H1 (cell line): Measurements from ENCODE around the gene TCP11. TPM values are rescaled to one million over a fixed set of nuclear protein-coding genes. Genes with fewer than 3 reads are reported as not detected.

ENCODE experiments used
- CTCF ChIA-PET: fragments of 300-600 bp; sonication (Branson Sonifier 250); formaldehyde crosslinking; loops from one replicate; lab custom pipeline; 2021; ENCODE audit not compliant: partially characterized antibody; lab: Charles Lee
- POLR2A ChIA-PET: fragments of 300-600 bp; sonication (Branson Sonifier 250); formaldehyde crosslinking; loops from one replicate; lab custom pipeline; 2021; ENCODE audit warnings: inconsistent platforms; ENCODE audit not compliant: partially characterized antibody; lab: Charles Lee
- DNase-seq, 2 experiments: peaks; one replicate each; pipeline versions ENCODE4 v3.0.0 to v3.0.0-alpha.2; 2010 to 2022; ENCODE audit warnings: low spot score in 2 of 2, low read depth in 1 of 2, mixed read lengths in 1 of 2
- FAIRE-seq: peaks from 2 replicates; lab custom pipeline; 2011; peaks lifted over from hg19 to GRCh38; lab: Jason Lieb, UNC
- H2AFZ ChIP-seq: 2 replicates; pipeline ENCODE4 v1.8.1; 2012; ENCODE audit warnings: low read length, inconsistent platforms
- H2AK5ac ChIP-seq: 2 replicates; pipeline ENCODE4 v1.6.1; 2013; ENCODE audit warnings: low read depth, low read length
- H2BK120ac ChIP-seq: replicated peaks from 2 replicates; pipeline ENCODE3; 2013; ENCODE audit warnings: low read depth, low read length, inconsistent platforms
- H2BK12ac ChIP-seq: 2 replicates; pipeline ENCODE4 v1.6.1; 2013; ENCODE audit warnings: low read depth, low read length
- H2BK15ac ChIP-seq: 2 replicates; pipeline ENCODE4 v1.6.1; 2013; ENCODE audit warnings: low read length
- H2BK20ac ChIP-seq: 2 replicates; pipeline ENCODE4 v1.6.1; 2013; ENCODE audit warnings: low read length
- H2BK5ac ChIP-seq: 2 replicates; pipeline ENCODE4 v1.6.1; 2013; ENCODE audit warnings: low read depth, low read length
- H3K14ac ChIP-seq: 2 replicates; pipeline ENCODE4 v1.6.1; 2013; ENCODE audit warnings: inconsistent platforms; ENCODE audit not compliant: insufficient read length
- H3K18ac ChIP-seq: 2 replicates; pipeline ENCODE4 v1.6.1; 2013; ENCODE audit warnings: low read length; ENCODE audit errors: extremely low read depth
- H3K23ac ChIP-seq: 2 replicates; pipeline ENCODE4 v1.6.1; 2013; ENCODE audit warnings: inconsistent platforms; ENCODE audit not compliant: insufficient read length
- H3K23me2 ChIP-seq: 2 replicates; pipeline ENCODE4 v1.6.1; 2013; ENCODE audit warnings: low read depth, low read length
- H3K27ac ChIP-seq: 2 replicates; pipeline ENCODE4 v1.6.1; 2011; ENCODE audit warnings: low read depth, low read length, inconsistent platforms
- H3K27me3 ChIP-seq, 4 experiments: replicated peaks in 1 of 4; 1 replicate in 1 of 4; 2 replicates in 3 of 4; pipeline versions ENCODE4 v1.6.1 to v1.8.1; 2011 to 2013; ENCODE audit warnings: low read length in 3 of 4, mild to moderate bottlenecking in 3 of 4, inconsistent platforms in 2 of 4, mixed read lengths in 2 of 4, moderate library complexity in 1 of 4; ENCODE audit not compliant: control insufficient read depth in 3 of 4, insufficient read depth in 3 of 4; ENCODE audit errors: extremely low read depth in 1 of 4
- H3K36me3 ChIP-seq, 4 experiments: 2 replicates each; pipeline versions ENCODE4 v1.6.1 to v1.8.1; 2011 to 2013; ENCODE audit warnings: mild to moderate bottlenecking in 4 of 4, low read length in 3 of 4, moderate library complexity in 2 of 4, control low read depth in 1 of 4, inconsistent platforms in 1 of 4; ENCODE audit not compliant: insufficient read depth in 4 of 4, control insufficient read depth in 2 of 4
- H3K4ac ChIP-seq: replicated peaks from 2 replicates; pipeline ENCODE3; 2013; ENCODE audit warnings: low read length, low read depth, mixed read lengths, inconsistent platforms; ENCODE audit not compliant: insufficient read length
- H3K4me1 ChIP-seq, 4 experiments: replicated peaks in 1 of 4; 1 replicate in 1 of 4; 2 replicates in 3 of 4; pipeline versions ENCODE4 v1.6.1 to v1.8.1; 2011 to 2013; ENCODE audit warnings: low read length in 3 of 4, inconsistent platforms in 2 of 4, mixed read lengths in 1 of 4; ENCODE audit not compliant: insufficient read depth in 4 of 4, control insufficient read depth in 3 of 4
- H3K4me2 ChIP-seq, 2 experiments: 2 replicates each; pipeline versions ENCODE4 v1.6.1 to v1.8.1; 2011 to 2013; ENCODE audit warnings: low read depth in 2 of 2, low read length in 2 of 2, control low read depth in 1 of 2, inconsistent platforms in 1 of 2, mild to moderate bottlenecking in 1 of 2; ENCODE audit not compliant: insufficient read depth in 1 of 2
- H3K4me3 ChIP-seq, 4 experiments: fragments of 200-600, 300-600 bp in 1 of 4; sonication (generic), shearing (Covaris generic), sonication (Bioruptor Twin) in 1 of 4; 2 replicates each; pipeline versions ENCODE4 v1.5.1 to v1.8.1; 2011 to 2016; ENCODE audit warnings: low read length in 4 of 4, low read depth in 3 of 4, control low read depth in 2 of 4, inconsistent platforms in 2 of 4, mild to moderate bottlenecking in 2 of 4, mixed read lengths in 1 of 4, moderate library complexity in 1 of 4; ENCODE audit not compliant: insufficient read depth in 2 of 4; ENCODE audit errors: extremely low read depth in 1 of 4
- H3K56ac ChIP-seq: replicated peaks from 2 replicates; pipeline ENCODE3; 2013; ENCODE audit warnings: low read depth, mild to moderate bottlenecking, mixed read lengths, low read length, inconsistent platforms; ENCODE audit not compliant: insufficient read length
- H3K79me1 ChIP-seq: 2 replicates; pipeline ENCODE4 v1.6.1; 2013; ENCODE audit warnings: low read depth, low read length, control low read depth
- H3K79me2 ChIP-seq, 2 experiments: 2 replicates each; pipeline versions ENCODE4 v1.6.1 to v1.8.1; 2012 to 2013; ENCODE audit warnings: low read length in 2 of 2, mild to moderate bottlenecking in 2 of 2, inconsistent platforms in 1 of 2; ENCODE audit not compliant: insufficient read depth in 2 of 2, control insufficient read depth in 1 of 2
- H3K9ac ChIP-seq, 4 experiments: replicated peaks in 1 of 4; 1 replicate in 1 of 4; 2 replicates in 3 of 4; pipeline versions ENCODE4 v1.6.1 to v1.8.1; 2011 to 2013; ENCODE audit warnings: low read depth in 3 of 4, low read length in 3 of 4, control low read depth in 2 of 4, mild to moderate bottlenecking in 2 of 4, moderate library complexity in 2 of 4, inconsistent platforms in 1 of 4; ENCODE audit errors: extremely low read depth in 1 of 4
- H3K9me3 ChIP-seq, 2 experiments: 2 replicates each; pipeline versions ENCODE4 v1.6.1 to v1.8.1; 2012 to 2013; ENCODE audit warnings: mild to moderate bottlenecking in 2 of 2, moderate library complexity in 2 of 2, control low read depth in 1 of 2, inconsistent platforms in 1 of 2, low read depth in 1 of 2, low read length in 1 of 2, mixed read lengths in 1 of 2; ENCODE audit not compliant: insufficient read depth in 2 of 2
- H4K20me1 ChIP-seq, 2 experiments: replicated peaks in 1 of 2; 2 replicates each; pipeline versions ENCODE3 to v1.8.1; 2011 to 2013; ENCODE audit warnings: inconsistent platforms in 2 of 2, low read length in 2 of 2, mild to moderate bottlenecking in 1 of 2; ENCODE audit not compliant: insufficient read depth in 2 of 2, control insufficient read depth in 1 of 2
- H4K5ac ChIP-seq: 2 replicates; pipeline ENCODE4 v1.6.1; 2013; ENCODE audit warnings: low read length, low read depth, mixed read lengths, inconsistent platforms; ENCODE audit not compliant: insufficient read length
- H4K8ac ChIP-seq: 2 replicates; pipeline ENCODE4 v1.8.0; 2013; ENCODE audit warnings: mild to moderate bottlenecking, moderate library complexity, low read length, inconsistent platforms; ENCODE audit not compliant: insufficient read depth; ENCODE audit errors: extremely low read depth
- H4K91ac ChIP-seq: replicated peaks from 2 replicates; pipeline ENCODE3; 2013; ENCODE audit warnings: low read length, mixed read lengths, inconsistent platforms; ENCODE audit not compliant: insufficient read length
- MAX ChIP-seq: IDR thresholded peaks from 2 replicates; pipeline ENCODE4 v1.6.1; 2012; ENCODE audit warnings: inconsistent platforms
- RFX5 ChIP-seq: IDR thresholded peaks from 2 replicates; pipeline ENCODE4 v1.6.1; 2011; ENCODE audit warnings: low read depth, low read length, improper control_type of control experiment, borderline replicate concordance
- WGBS, 2 experiments: shearing (Covaris generic) in 1 of 2; methylation state at CpG; one replicate each; pipeline versions ENCODE4 v1.1.6 to v1.1.7; 2013 to 2015; ENCODE audit warnings: low lambda C conversion rate in 2 of 2, mixed read lengths in 2 of 2, inconsistent platforms in 1 of 2, low coverage in 1 of 2, missing lambda C conversion rate in 1 of 2; ENCODE audit not compliant: insufficient replicate concordance in 2 of 2, insufficient coverage in 1 of 2, insufficient read length in 1 of 2; ENCODE audit errors: extremely low coverage in 1 of 2, missing lambda C conversion rate in 1 of 2; 5-methylcytosine and 5-hydroxymethylcytosine counted together
- polyA plus RNA-seq, 7 experiments: library from polyadenylated mRNA; depleted of rRNA in 3 of 7; stranded (reverse) in 5 of 7; unstranded in 2 of 7; fragments of >200 nt in 5 of 7; fragments of 200-250 nt in 2 of 7; gene quantifications; 1 replicate in 5 of 7; 2 replicates in 1 of 7; 4 replicates in 1 of 7; pipeline versions ENCODE4 v1.2.1 to v1.2.3, GENCODE V29; 2011 to 2013; ENCODE audit warnings: missing spikeins in 2 of 7, mixed read lengths in 2 of 7
- total RNA-seq: library from RNA; stranded (reverse); fragmentation: NEBNext Ultra II Directional; extraction: Animal tissue kit (Norgen Biotek cat#: 25700); gene quantifications from 2 replicates; pipeline ENCODE4 v1.2.1, GENCODE V29; 2021

The TCP11 gene
- total and polyA plus RNA-seq, 2 of the 8 experiments (the other 6 are each of a cell fraction or from before 2014, with no cell fraction given): 0.11 TPM; not detected in 1

GRCh38 chr6:35154262-35154661, 13.1 kb upstream of the TCP11 start:
- H3K9ac ChIP-seq: no peak overlapping the region
- POLR2A ChIA-PET: no interaction called here
- WGBS, 2 experiments: 98% methylated on average over 2 of the region's 2 CpGs; no CpG with 5 or more reads in 1 of the 2 experiments
- TF ChIP-seq MAX: no peak
- TF ChIP-seq RFX5: no peak

More at GRCh38 chr6:35154262-35154661, 13.1 kb upstream of the TCP11 start:
- Histone ChIP-seq H2BK120ac (no peak overlapping the region), H3K18ac (no peak overlapping the region), H2BK20ac (no peak overlapping the region), H3K4me3 (no peak overlapping the region), H3K27ac (no peak overlapping the region), H4K8ac (no peak overlapping the region), H2AK5ac (no peak overlapping the region), H3K79me2 (no peaks in the 10 kb centered on the region), H3K23me2 (no peaks in the 10 kb centered on the region), H3K9me3 (no peaks in the 10 kb centered on the region), H3K23ac (no peak overlapping the region), H4K20me1 (no peaks in the 10 kb centered on the region), H2BK5ac (no peak overlapping the region), H3K36me3 (no peaks in the 10 kb centered on the region), H3K4ac (no peak overlapping the region), H3K14ac (no peak overlapping the region), H3K4me2 (no peak overlapping the region), H2BK15ac (no peak overlapping the region), H3K27me3 (peaks cover 0 to 8% (median 3%) of the 10 kb centered on the region in 4 experiments; a peak in 4 of 7 replicates), H3K4me1 (no peaks in the 10 kb centered on the region), H3K79me1 (no peaks in the 10 kb centered on the region), H2AFZ (no peak overlapping the region), H3K56ac (no peak overlapping the region), H4K5ac (no peak overlapping the region), H2BK12ac (no peak overlapping the region), H4K91ac (no peak overlapping the region)
- DNase-seq (no peak), FAIRE-seq (no peak)
- CTCF ChIA-PET: interaction anchor here (1.1 to 2.7 kb wide), 3 partner anchors 34 to 86 kb away, joined by 3 to 8 read pairs (median 3); no protein-coding TSS in a partner anchor
